Neural cell (in vitro differentiated cells): Measurements from ENCODE around the gene EFCAB6. TPM values are rescaled to one million over a fixed set of nuclear protein-coding genes. Genes with fewer than 3 reads are reported as not detected.

Experiments
- H2AFZ ChIP-seq: fragments of 200-600, 300-800 bp; sonication (generic), shearing (Covaris generic); 2 replicates; pipeline ENCODE4 v1.6.0; 2014; ENCODE audit warnings: low read depth, mild to moderate bottlenecking, antibody characterized with exemption, low read length, moderate library complexity
- H3F3A ChIP-seq: fragments of 200-600 bp; shearing (Covaris generic); 2 replicates; pipeline ENCODE4 v1.6.1; 2016; ENCODE audit warnings: mild to moderate bottlenecking, moderate library complexity, mixed read lengths, antibody characterized with exemption, low read length; ENCODE audit not compliant: insufficient read depth, poor library complexity, severe bottlenecking
- H3K27ac ChIP-seq: fragments of 200-600, 300-800 bp; sonication (generic), shearing (Covaris generic); 2 replicates; pipeline ENCODE4 v1.5.1; 2014; ENCODE audit warnings: mild to moderate bottlenecking, low read length, moderate library complexity
- H3K27me3 ChIP-seq: fragments of 300-800, 200-600 bp; sonication (generic), shearing (Covaris generic); 2 replicates; pipeline ENCODE4 v1.6.0; 2014; ENCODE audit warnings: mild to moderate bottlenecking, low read depth, low read length, moderate library complexity; ENCODE audit not compliant: insufficient read depth
- H3K36me3 ChIP-seq: fragments of 300-800, 200-600 bp; sonication (generic), shearing (Covaris generic); 2 replicates; pipeline ENCODE4 v1.5.1; 2014; ENCODE audit warnings: mild to moderate bottlenecking, antibody characterized with exemption, low read length, moderate library complexity; ENCODE audit not compliant: insufficient read depth
- H3K4me2 ChIP-seq: fragments of 300-800, 200-600 bp; sonication (generic), shearing (Covaris generic); 2 replicates; pipeline ENCODE4 v1.6.0; 2014; ENCODE audit warnings: mild to moderate bottlenecking, low read length
- H3K4me3 ChIP-seq: fragments of 300-800, 200-600 bp; sonication (generic), shearing (Covaris generic); 2 replicates; pipeline ENCODE4 v1.5.1; 2014; ENCODE audit warnings: mild to moderate bottlenecking, low read length, moderate library complexity
- H3K79me2 ChIP-seq: fragments of 200-600 bp; shearing (Covaris generic); replicated peaks from 2 replicates; pipeline ENCODE4 v1.6.0; 2014; ENCODE audit warnings: mild to moderate bottlenecking, low read length, moderate library complexity; ENCODE audit not compliant: insufficient read depth
- H3K9ac ChIP-seq: fragments of 300-800, 200-600 bp; sonication (generic), shearing (Covaris generic); 2 replicates; pipeline ENCODE4 v1.6.1; 2016; ENCODE audit warnings: mild to moderate bottlenecking, low read length, mixed read lengths
- H3K9me2 ChIP-seq: fragments of 200-600 bp; shearing (Covaris generic); 2 replicates; pipeline ENCODE4 v1.6.1; 2016; ENCODE audit warnings: mild to moderate bottlenecking, low read length, mixed read lengths; ENCODE audit not compliant: insufficient read depth
- H3K9me3 ChIP-seq: fragments of 200-600, 300-800 bp; sonication (generic), shearing (Covaris generic); 2 replicates; pipeline ENCODE4 v1.6.1; 2016; ENCODE audit warnings: mild to moderate bottlenecking, mixed run types, low read length, moderate library complexity, mixed read lengths
- H4K20me1 ChIP-seq: fragments of 200-600 bp; shearing (Covaris generic); 2 replicates; pipeline ENCODE4 v1.6.1; 2016; ENCODE audit warnings: mild to moderate bottlenecking, mixed run types; ENCODE audit not compliant: insufficient read depth
- EP300 ChIP-seq: fragments of 450-650 bp; conservative IDR thresholded peaks from 2 replicates; pipeline ENCODE4 v1.6.1; 2014; ENCODE audit warnings: antibody characterized with exemption, mild to moderate bottlenecking, moderate library complexity; ENCODE audit not compliant: poor library complexity, severe bottlenecking
- EZH2 ChIP-seq: fragments of 200-600, 300-800 bp; shearing (Covaris generic), sonication (generic); IDR thresholded peaks from 2 replicates; pipeline ENCODE4 v1.6.1; 2014; ENCODE audit warnings: antibody characterized with exemption, low read length, borderline replicate concordance, mild to moderate bottlenecking; ENCODE audit not compliant: insufficient read depth, poor library complexity, severe bottlenecking
- MXI1 ChIP-seq: fragments of 450-650 bp; conservative IDR thresholded peaks from 2 replicates; pipeline ENCODE4 v1.6.1; 2014; ENCODE audit warnings: antibody characterized with exemption, mild to moderate bottlenecking; ENCODE audit not compliant: poor library complexity, severe bottlenecking
- POLR2AphosphoS5 ChIP-seq: IDR thresholded peaks from 2 replicates; pipeline ENCODE4 v1.6.1; 2012
- RAD21 ChIP-seq: fragments of 450-650 bp; conservative IDR thresholded peaks from 2 replicates; pipeline ENCODE4 v1.6.1; 2014; ENCODE audit warnings: antibody characterized with exemption, mild to moderate bottlenecking, moderate library complexity
- SMC3 ChIP-seq: fragments of 450-650 bp; conservative IDR thresholded peaks from 2 replicates; pipeline ENCODE4 v1.6.1; 2014; ENCODE audit warnings: antibody characterized with exemption, mild to moderate bottlenecking, moderate library complexity; ENCODE audit not compliant: poor library complexity
- TAF1 ChIP-seq: IDR thresholded peaks from 2 replicates; pipeline ENCODE4 v1.6.1; 2012; ENCODE audit warnings: low read depth
- polyA plus RNA-seq: library from polyadenylated mRNA; depleted of rRNA; stranded (reverse); fragments of >200 nt; gene quantifications from 2 replicates; pipeline ENCODE4 v1.2.3, GENCODE V29; 2014
- TF ChIP-seq, protein P1 (sequence below): fragments of 450-650 bp; IDR thresholded peaks from 2 replicates; pipeline ENCODE4 v1.5.1; 2014; ENCODE audit warnings: antibody characterized with exemption, mild to moderate bottlenecking, moderate library complexity; ENCODE audit not compliant: poor library complexity, severe bottlenecking
- TF ChIP-seq, protein P2 (sequence below): IDR thresholded peaks from 2 replicates; pipeline ENCODE4 v1.6.1; 2012; ENCODE audit warnings: borderline replicate concordance

EFCAB6 gene
- polyA plus RNA-seq, 1 donor from 2014 or later: 1.4 TPM

DNA sequence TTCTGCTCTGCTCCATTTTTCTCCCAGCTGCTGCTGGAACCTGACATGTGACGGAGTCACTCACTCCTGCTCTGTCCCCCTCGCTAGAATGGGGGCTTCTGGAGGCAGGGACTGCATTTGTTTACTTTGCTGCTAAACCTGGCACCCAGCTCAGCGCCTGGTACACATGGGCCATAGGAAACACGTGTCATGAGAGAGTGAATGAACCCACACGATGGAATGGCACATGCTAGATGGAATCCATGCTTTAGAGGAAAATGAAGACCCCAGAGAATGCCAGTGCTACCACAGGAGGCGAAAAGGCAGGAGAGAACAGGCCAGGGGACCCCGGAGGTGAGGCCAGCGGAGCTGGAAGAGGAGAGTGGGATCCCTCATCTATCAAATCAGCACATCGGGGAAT lies 239.4 kb downstream of the EFCAB6 start:
- no peak overlapping the region for H3K4me2 ChIP-seq
- no peaks in the 10 kb centered on the region for H3K36me3 ChIP-seq
- TF ChIP-seq RAD21 (no peak), SMC3 (no peak), TAF1 (no peak), EZH2 (no peak), MXI1 (no peak), EP300 (no peak), POLR2AphosphoS5 (no peak)
- TF ChIP-seq, protein P1, sequence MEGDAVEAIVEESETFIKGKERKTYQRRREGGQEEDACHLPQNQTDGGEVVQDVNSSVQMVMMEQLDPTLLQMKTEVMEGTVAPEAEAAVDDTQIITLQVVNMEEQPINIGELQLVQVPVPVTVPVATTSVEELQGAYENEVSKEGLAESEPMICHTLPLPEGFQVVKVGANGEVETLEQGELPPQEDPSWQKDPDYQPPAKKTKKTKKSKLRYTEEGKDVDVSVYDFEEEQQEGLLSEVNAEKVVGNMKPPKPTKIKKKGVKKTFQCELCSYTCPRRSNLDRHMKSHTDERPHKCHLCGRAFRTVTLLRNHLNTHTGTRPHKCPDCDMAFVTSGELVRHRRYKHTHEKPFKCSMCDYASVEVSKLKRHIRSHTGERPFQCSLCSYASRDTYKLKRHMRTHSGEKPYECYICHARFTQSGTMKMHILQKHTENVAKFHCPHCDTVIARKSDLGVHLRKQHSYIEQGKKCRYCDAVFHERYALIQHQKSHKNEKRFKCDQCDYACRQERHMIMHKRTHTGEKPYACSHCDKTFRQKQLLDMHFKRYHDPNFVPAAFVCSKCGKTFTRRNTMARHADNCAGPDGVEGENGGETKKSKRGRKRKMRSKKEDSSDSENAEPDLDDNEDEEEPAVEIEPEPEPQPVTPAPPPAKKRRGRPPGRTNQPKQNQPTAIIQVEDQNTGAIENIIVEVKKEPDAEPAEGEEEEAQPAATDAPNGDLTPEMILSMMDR: no peak
- TF ChIP-seq, protein P2, sequence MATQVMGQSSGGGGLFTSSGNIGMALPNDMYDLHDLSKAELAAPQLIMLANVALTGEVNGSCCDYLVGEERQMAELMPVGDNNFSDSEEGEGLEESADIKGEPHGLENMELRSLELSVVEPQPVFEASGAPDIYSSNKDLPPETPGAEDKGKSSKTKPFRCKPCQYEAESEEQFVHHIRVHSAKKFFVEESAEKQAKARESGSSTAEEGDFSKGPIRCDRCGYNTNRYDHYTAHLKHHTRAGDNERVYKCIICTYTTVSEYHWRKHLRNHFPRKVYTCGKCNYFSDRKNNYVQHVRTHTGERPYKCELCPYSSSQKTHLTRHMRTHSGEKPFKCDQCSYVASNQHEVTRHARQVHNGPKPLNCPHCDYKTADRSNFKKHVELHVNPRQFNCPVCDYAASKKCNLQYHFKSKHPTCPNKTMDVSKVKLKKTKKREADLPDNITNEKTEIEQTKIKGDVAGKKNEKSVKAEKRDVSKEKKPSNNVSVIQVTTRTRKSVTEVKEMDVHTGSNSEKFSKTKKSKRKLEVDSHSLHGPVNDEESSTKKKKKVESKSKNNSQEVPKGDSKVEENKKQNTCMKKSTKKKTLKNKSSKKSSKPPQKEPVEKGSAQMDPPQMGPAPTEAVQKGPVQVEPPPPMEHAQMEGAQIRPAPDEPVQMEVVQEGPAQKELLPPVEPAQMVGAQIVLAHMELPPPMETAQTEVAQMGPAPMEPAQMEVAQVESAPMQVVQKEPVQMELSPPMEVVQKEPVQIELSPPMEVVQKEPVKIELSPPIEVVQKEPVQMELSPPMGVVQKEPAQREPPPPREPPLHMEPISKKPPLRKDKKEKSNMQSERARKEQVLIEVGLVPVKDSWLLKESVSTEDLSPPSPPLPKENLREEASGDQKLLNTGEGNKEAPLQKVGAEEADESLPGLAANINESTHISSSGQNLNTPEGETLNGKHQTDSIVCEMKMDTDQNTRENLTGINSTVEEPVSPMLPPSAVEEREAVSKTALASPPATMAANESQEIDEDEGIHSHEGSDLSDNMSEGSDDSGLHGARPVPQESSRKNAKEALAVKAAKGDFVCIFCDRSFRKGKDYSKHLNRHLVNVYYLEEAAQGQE: no peak
- H2AFZ ChIP-seq: no peak overlapping the region
- H3K9me2 ChIP-seq: no peaks in the 10 kb centered on the region
- no peak overlapping the region for H3K27ac ChIP-seq
- H3K9ac ChIP-seq: no peak overlapping the region
- H3K27me3 ChIP-seq: no peaks in the 10 kb centered on the region
- no peaks in the 10 kb centered on the region for H4K20me1 ChIP-seq
- no peak overlapping the region for H3K4me3 ChIP-seq
- H3K79me2 ChIP-seq: no peaks in the 10 kb centered on the region
- no peaks in the 10 kb centered on the region for H3K9me3 ChIP-seq
- no peaks in the 10 kb centered on the region for H3F3A ChIP-seq

DNA sequence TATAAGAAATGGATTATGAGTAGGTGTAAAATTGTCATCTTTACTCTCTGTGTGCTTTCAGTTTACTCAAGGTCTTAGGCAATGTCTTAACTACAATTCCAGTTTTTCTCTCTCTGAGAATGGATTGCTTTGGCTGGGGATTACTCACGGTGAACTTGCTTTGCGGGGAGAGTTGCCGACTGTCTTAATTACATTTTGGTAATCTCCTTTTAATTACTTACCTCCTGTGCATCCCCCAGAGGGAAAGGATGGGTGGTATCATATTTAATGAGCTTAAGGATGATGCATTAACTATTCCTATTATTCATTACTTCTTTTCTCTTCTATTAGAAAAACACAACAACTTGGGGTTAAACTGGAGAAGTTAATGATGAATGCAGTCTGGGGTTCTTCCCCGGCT lies 240.9 kb downstream of the EFCAB6 start:
- Histone ChIP-seq H3K27ac (no peak overlapping the region), H3K36me3 (no peaks in the 10 kb centered on the region), H3K4me2 (no peak overlapping the region), H3K4me3 (no peak overlapping the region), H2AFZ (no peak overlapping the region), H3K27me3 (no peaks in the 10 kb centered on the region), H3K79me2 (no peaks in the 10 kb centered on the region), H3F3A (no peaks in the 10 kb centered on the region), H3K9me3 (no peaks in the 10 kb centered on the region), H4K20me1 (no peaks in the 10 kb centered on the region), H3K9ac (no peak overlapping the region), H3K9me2 (no peaks in the 10 kb centered on the region)
- TF ChIP-seq SMC3: no peak
- TF ChIP-seq MXI1: no peak
- TF ChIP-seq, protein P1: no peak
- no peak for TF ChIP-seq RAD21
- TF ChIP-seq POLR2AphosphoS5: no peak
- TF ChIP-seq TAF1: no peak
- TF ChIP-seq EP300: no peak
- TF ChIP-seq, protein P2: no peak
- TF ChIP-seq EZH2: no peak
